IMR-90 (cell line): ENCODE results near the gene TRAPPC2L. TPM values are rescaled to one million over a fixed set of nuclear protein-coding genes. Genes with fewer than 3 reads are reported as not detected.
"Not testable (repeated sequence)": the region's sequence is repeated elsewhere in the genome, so short reads cannot be mapped to it uniquely, and the experiment has no call there.

Source experiments
- ATAC-seq: fragments of 200-7000 bp; cut with Tn5 transposase; 2 replicates; pipeline ENCODE4 v1.9.1; 2020; ENCODE audit warnings: low read depth, mild to moderate bottlenecking, moderate library complexity
- BruUV-seq: library from RNA; stranded (reverse); fragments of 400-500 nt; replicated peaks from 2 replicates; lab custom pipeline; 2021; lab: Mats Ljungman, UMichigan
- CTCF ChIA-PET: fragments of 300-600 bp; formaldehyde crosslinking; extraction: SDS; loops from one replicate; lab custom pipeline; 2021; ENCODE audit warnings: antibody characterized with exemption; lab: Yijun Ruan, JAX
- POLR2A ChIA-PET: fragments of 300-600 bp; sonication (Branson Sonifier 250); formaldehyde crosslinking; loops from one replicate; lab custom pipeline; 2022; ENCODE audit warnings: antibody characterized with exemption; ENCODE audit not compliant: unreplicated experiment; lab: Charles Lee
- DNase-seq: peaks from one replicate; pipeline ENCODE4 v3.0.0; 2013
- H2AFZ ChIP-seq: replicated peaks from 2 replicates; pipeline ENCODE3; 2013; ENCODE audit warnings: low read length, mild to moderate bottlenecking; ENCODE audit not compliant: poor library complexity
- H2AK5ac ChIP-seq: 2 replicates; pipeline ENCODE4 v1.6.1; 2013; ENCODE audit warnings: low read depth, low read length, inconsistent platforms
- H2AK9ac ChIP-seq: replicated peaks from 2 replicates; pipeline ENCODE3; 2013; ENCODE audit warnings: mild to moderate bottlenecking, low read depth, low read length, moderate library complexity; ENCODE audit not compliant: poor library complexity
- H2BK120ac ChIP-seq: 2 replicates; pipeline ENCODE4 v1.6.1; 2013; ENCODE audit warnings: low read depth, low read length, inconsistent platforms
- H2BK15ac ChIP-seq: 3 replicates; pipeline ENCODE4 v1.6.1; 2013; ENCODE audit warnings: low read depth, low read length, inconsistent platforms
- H2BK20ac ChIP-seq: 2 replicates; pipeline ENCODE4 v1.6.1; 2013; ENCODE audit warnings: low read depth, mild to moderate bottlenecking, inconsistent platforms, low read length, moderate library complexity
- H2BK5ac ChIP-seq: 2 replicates; pipeline ENCODE4 v1.6.1; 2013; ENCODE audit warnings: mild to moderate bottlenecking, low read depth, low read length, inconsistent platforms; ENCODE audit not compliant: poor library complexity, severe bottlenecking
- H3K14ac ChIP-seq: replicated peaks from 2 replicates; pipeline ENCODE4 v1.6.1; 2013; ENCODE audit warnings: low read depth, low read length, inconsistent platforms
- H3K18ac ChIP-seq: 2 replicates; pipeline ENCODE4 v1.6.1; 2013; ENCODE audit warnings: low read depth, low read length, control low read depth
- H3K23ac ChIP-seq: 2 replicates; pipeline ENCODE4 v1.6.1; 2013; ENCODE audit warnings: low read depth, low read length, inconsistent platforms
- H3K27ac ChIP-seq: 2 replicates; pipeline ENCODE4 v1.5.1; 2013; ENCODE audit warnings: mild to moderate bottlenecking, control low read depth, low read length; ENCODE audit not compliant: insufficient read depth
- H3K27me3 ChIP-seq: 2 replicates; pipeline ENCODE4 v1.6.1; 2013; ENCODE audit warnings: low read length; ENCODE audit not compliant: control insufficient read depth, insufficient read depth
- H3K36me3 ChIP-seq: 2 replicates; pipeline ENCODE4 v1.6.1; 2013; ENCODE audit warnings: low read length, mixed read lengths; ENCODE audit not compliant: control insufficient read depth, insufficient read depth
- H3K4ac ChIP-seq: 2 replicates; pipeline ENCODE4 v1.6.1; 2013; ENCODE audit warnings: low read depth, low read length, inconsistent platforms
- H3K4me1 ChIP-seq: 2 replicates; pipeline ENCODE4 v1.6.1; 2013; ENCODE audit warnings: low read length, mixed read lengths; ENCODE audit not compliant: control insufficient read depth, insufficient read depth
- H3K4me2 ChIP-seq: 2 replicates; pipeline ENCODE4 v1.6.1; 2013; ENCODE audit warnings: low read depth, mild to moderate bottlenecking, control low read depth, low read length, moderate library complexity
- H3K4me3 ChIP-seq: 2 replicates; pipeline ENCODE4 v1.5.1; 2013; ENCODE audit warnings: low read depth, mild to moderate bottlenecking, control low read depth, low read length, moderate library complexity; ENCODE audit not compliant: insufficient read depth
- H3K56ac ChIP-seq: 2 replicates; pipeline ENCODE4 v1.6.1; 2013; ENCODE audit warnings: low read length, inconsistent platforms; ENCODE audit not compliant: insufficient read depth; ENCODE audit errors: extremely low read depth
- H3K79me1 ChIP-seq, 2 experiments: 2 replicates each; pipeline ENCODE4 v1.6.1; 2013; ENCODE audit warnings: low read length in 2 of 2, inconsistent platforms in 1 of 2, low read depth in 1 of 2
- H3K9ac ChIP-seq: 2 replicates; pipeline ENCODE4 v1.6.1; 2013; ENCODE audit warnings: low read depth, low read length, control low read depth
- H3K9me1 ChIP-seq: 2 replicates; pipeline ENCODE4 v1.6.1; 2013; ENCODE audit warnings: low read length, inconsistent platforms; ENCODE audit not compliant: insufficient read depth
- H3K9me3 ChIP-seq: 2 replicates; pipeline ENCODE4 v1.6.1; 2013; ENCODE audit warnings: low read length; ENCODE audit not compliant: control insufficient read depth, insufficient read depth
- H4K20me1 ChIP-seq: 2 replicates; pipeline ENCODE4 v1.6.1; 2013; ENCODE audit warnings: low read length, inconsistent platforms; ENCODE audit not compliant: insufficient read depth
- H4K5ac ChIP-seq: 2 replicates; pipeline ENCODE4 v1.6.1; 2013; ENCODE audit warnings: mild to moderate bottlenecking, low read depth, low read length, control low read depth
- H4K8ac ChIP-seq, 2 experiments: 2 replicates each; pipeline ENCODE4 v1.6.1; 2013; ENCODE audit warnings: low read depth in 2 of 2, low read length in 2 of 2, control low read depth in 1 of 2, inconsistent platforms in 1 of 2
- H4K91ac ChIP-seq: 2 replicates; pipeline ENCODE4 v1.6.1; 2013; ENCODE audit warnings: low read depth, low read length, inconsistent platforms; ENCODE audit not compliant: insufficient read depth
- WGBS, 2 experiments: methylation state at CpG; one replicate each; pipeline versions ENCODE4 v1.1.5 to v1.1.7; 2013; ENCODE audit warnings: missing lambda C conversion rate in 2 of 2; ENCODE audit not compliant: insufficient read length in 1 of 2; ENCODE audit errors: extremely low coverage in 2 of 2; 5-methylcytosine and 5-hydroxymethylcytosine counted together
- dilution Hi-C: fragments of 300-500 bp; cut with HindIII; formaldehyde crosslinking; loops from one replicate; pipeline ENCODE4 v1.14.3; 2018; ENCODE audit warnings: low sequenced_read_pairs; ENCODE audit not compliant: unreplicated experiment
- in situ Hi-C: fragments of 300-500 bp; cut with MboI; formaldehyde crosslinking; loops from 3 replicates; pipeline ENCODE4 v1.14.3; 2019; ENCODE audit warnings: low sequenced_read_pairs, inconsistent platforms, mixed read lengths
- intact Hi-C: fragments of 100-400 bp; cut with micrococcal nuclease; formaldehyde crosslinking; loops from 2 replicates; pipeline ENCODE4 v1.10.0; 2022
- polyA plus RNA-seq, 3 experiments: library from polyadenylated mRNA; depleted of rRNA; stranded (reverse); fragments of >200 nt; gene quantifications; 2 replicates each; pipeline ENCODE4 v1.2.3, GENCODE V29; 2012; ENCODE audit warnings: low replicate concordance in 1 of 3
- total RNA-seq: library from RNA; depleted of rRNA; stranded (reverse); fragments of >200 nt; gene quantifications from 2 replicates; pipeline ENCODE4 v1.2.3, GENCODE V29; 2012

TRAPPC2L gene
- total and polyA plus RNA-seq, 2 of the 4 experiments (the other 2 are of a cell fraction): 102 to 109 TPM

DNA sequence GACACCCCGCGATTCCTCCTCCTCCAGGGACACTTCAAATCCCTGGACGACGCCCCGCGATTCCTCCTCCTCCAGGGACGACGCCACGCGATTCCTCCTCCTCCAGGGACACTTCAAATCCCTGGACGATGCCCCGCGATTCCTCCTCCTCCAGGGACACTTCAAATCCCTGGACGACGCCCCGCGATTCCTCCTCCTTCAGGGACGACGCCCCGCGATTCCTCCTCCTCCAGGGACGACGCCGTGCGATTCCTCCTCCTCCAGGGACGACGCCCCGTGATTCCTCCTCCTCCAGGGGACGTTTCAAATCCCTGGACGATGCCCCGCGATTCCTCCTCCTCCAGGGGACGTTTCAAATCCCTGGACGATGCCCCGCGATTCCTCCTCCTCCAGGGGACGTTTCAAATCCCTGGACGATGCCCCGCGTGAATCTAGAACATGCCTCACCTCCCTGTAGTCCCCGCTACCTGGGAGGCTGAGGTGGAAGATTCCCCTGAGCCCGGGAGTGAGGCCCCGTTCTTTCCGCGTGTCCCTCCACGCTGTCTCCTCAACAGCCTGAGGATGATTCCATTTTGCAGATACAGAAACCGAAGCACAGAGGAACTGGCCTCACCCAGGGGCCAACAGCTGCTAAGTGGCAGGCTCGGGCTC is 32.9 kb downstream of the TRAPPC2L start:
- H3K4me1 ChIP-seq, H4K8ac ChIP-seq, H3K9ac ChIP-seq, H3K9me3 ChIP-seq, H3K9me1 ChIP-seq, H4K91ac ChIP-seq, H3K79me1 ChIP-seq, CTCF ChIA-PET, dilution Hi-C loops, in situ Hi-C loops, H3K18ac ChIP-seq, H2AK5ac ChIP-seq, POLR2A ChIA-PET, H3K4ac ChIP-seq, BruUV-seq, H3K4me3 ChIP-seq, H3K14ac ChIP-seq, H3K36me3 ChIP-seq, ATAC-seq, H2AK9ac ChIP-seq, H4K5ac ChIP-seq, H2BK15ac ChIP-seq, H2BK5ac ChIP-seq, H2AFZ ChIP-seq, H3K23ac ChIP-seq, H2BK20ac ChIP-seq, H3K56ac ChIP-seq, H3K4me2 ChIP-seq, intact Hi-C loops, H3K27ac ChIP-seq, H4K20me1 ChIP-seq, H2BK120ac ChIP-seq, H3K27me3 ChIP-seq, DNase-seq: not testable (repeated sequence)
- 91% methylated on average over 14 of the region's 48 CpGs; no CpG with 5 or more reads in 1 of the 2 experiments for WGBS, 2 experiments
